Measurements from ENCODE around the gene CTNNA1.
A peak's percentile ranks its signal among the peaks of the same experiment; 100 is the strongest.

CTNNA1 gene

GRCh38 chr5:138721979-138722378, 31.2 kb upstream of the CTNNA1 start (continued):
- TF ChIP-seq ZSCAN4 (tag by site-specific recombination; IDR thresholded peaks at IDR 0.05) (no peak), ZNF23 (tag by site-specific recombination; IDR thresholded peaks at IDR 0.05; ENCODE audit: borderline replicate concordance) (no peak), ZNF621 (tag by site-specific recombination; IDR thresholded peaks at IDR 0.05) (no peak), KLF8 (tag by site-specific recombination; IDR thresholded peaks at IDR 0.05) (no peak), ZNF830 (tag by site-specific recombination; IDR thresholded peaks at IDR 0.05; ENCODE audit: low read depth) (no peak), ZNF549 (tag by site-specific recombination; IDR thresholded peaks at IDR 0.05) (no peak), ZNF48 (tag by site-specific recombination; IDR thresholded peaks at IDR 0.05) (no peak)

GRCh38 chr5:138722544-138723177, 30.6 kb upstream of the CTNNA1 start:
- peak; percentile 80 for TF ChIP-seq OSR2 (tag by site-specific recombination; IDR thresholded peaks at IDR 0.05)
- TF ChIP-seq PRDM10 (tag by site-specific recombination; IDR thresholded peaks at IDR 0.05), result peak; percentile 77
- no peak for TF ChIP-seq ZFP41 (tag by site-specific recombination; IDR thresholded peaks at IDR 0.05; ENCODE audit: borderline replicate concordance)
- no peak for TF ChIP-seq ZNF585B (tag by site-specific recombination; IDR thresholded peaks at IDR 0.05)
- 0 out of 2 replicates have a peak, but pooled peaks have one; percentile 6 for TF ChIP-seq GLIS1 (tag by site-specific recombination; IDR thresholded peaks at IDR 0.05)
- ChIA-PET POLR2A (no interaction called here), CTCF (no interaction called here)
- Histone ChIP-seq H3K9me3 (ENCODE audit: control insufficient read depth, insufficient read depth, low read depth, low read length) (no peaks in the 10 kb centered on the region), H3K4me1 (ENCODE audit: control insufficient read depth, insufficient read depth, low read length) (0 out of 2 replicates have a peak, but pooled peaks cover 2% of the 10 kb centered on the region), H3K36me3 (ENCODE audit: control insufficient read depth in 2 of 2, insufficient read depth in 1 of 2, low read length in 2 of 2) (no peaks in the 10 kb centered on the region), H3K27ac (ENCODE audit: extremely low read depth, low read depth, low read length) (no peak overlapping the region), H3K4me3 (ENCODE audit: low read depth, low read length) (no peak overlapping the region)

GRCh38 chr5:138724470-138725146, 28.6 kb upstream of the CTNNA1 start:
- Histone ChIP-seq H3K36me3 (ENCODE audit: control insufficient read depth in 2 of 2, insufficient read depth in 1 of 2, low read length in 2 of 2) (no peaks in the 10 kb centered on the region), H3K4me1 (ENCODE audit: control insufficient read depth, insufficient read depth, low read length) (0 out of 2 replicates have a peak, but pooled peaks cover 2% of the 10 kb centered on the region), H3K9me3 (ENCODE audit: control insufficient read depth, insufficient read depth, low read depth, low read length) (no peaks in the 10 kb centered on the region), H3K4me3 (ENCODE audit: low read depth, low read length) (no peak overlapping the region), H3K27ac (ENCODE audit: extremely low read depth, low read depth, low read length) (no peak overlapping the region)
- ChIA-PET POLR2A (no interaction called here), CTCF (interaction anchor here (0.8 to 1.7 kb wide), 3 partner anchors 33 to 84 kb away, joined by 3 to 6 read pairs (median 5); no protein-coding TSS in a partner anchor)
- TF ChIP-seq PRDM2 (tag by site-specific recombination; IDR thresholded peaks at IDR 0.05; ENCODE audit: borderline replicate concordance), result no peak
- TF ChIP-seq ZNF423 (tag by site-specific recombination; IDR thresholded peaks at IDR 0.05), result no peak
- no peak for TF ChIP-seq IKZF3 (tag by site-specific recombination; IDR thresholded peaks at IDR 0.05)
- no peak for TF ChIP-seq ZNF830 (tag by site-specific recombination; IDR thresholded peaks at IDR 0.05; ENCODE audit: low read depth)
- no peak for TF ChIP-seq ZNF670 (tag by site-specific recombination; IDR thresholded peaks at IDR 0.05; ENCODE audit: low read depth)
- no peak for TF ChIP-seq ZNF701 (tag by site-specific recombination; IDR thresholded peaks at IDR 0.05)
- TF ChIP-seq ZNF639 (tag by site-specific recombination; IDR thresholded peaks at IDR 0.05), result no peak
- no peak for TF ChIP-seq ZNF530 (tag by site-specific recombination; IDR thresholded peaks at IDR 0.05; ENCODE audit: low read depth)
- TF ChIP-seq PRDM1 (tag by site-specific recombination; IDR thresholded peaks at IDR 0.05), result no peak

Measured in HEK293 (cell line).